PC-9 (cell line): ENCODE measurements around the gene ATP1A3. TPM values are rescaled to one million over a fixed set of nuclear protein-coding genes. Genes with fewer than 3 reads are reported as not detected.

Experiments
- BruUV-seq: library from RNA; stranded (reverse); fragments of 400-500 nt; replicated peaks from 2 replicates; lab custom pipeline; 2021; lab: Mats Ljungman, UMichigan
- CTCF ChIA-PET: fragments of 300-600 bp; sonication (Branson Sonifier 250); formaldehyde crosslinking; loops from one replicate; lab custom pipeline; 2022; ENCODE audit warnings: antibody characterized with exemption; lab: Charles Lee
- POLR2A ChIA-PET: fragments of 300-600 bp; sonication (Branson Sonifier 250); formaldehyde crosslinking; loops from one replicate; lab custom pipeline; 2022; ENCODE audit warnings: antibody characterized with exemption; ENCODE audit not compliant: unreplicated experiment; lab: Charles Lee
- DNase-seq, 2 experiments: peaks; one replicate each; pipeline versions ENCODE4 v3.0.0 to v3.0.0-alpha.2; 2015 to 2022; ENCODE audit warnings: mixed read lengths in 1 of 2
- H2AFZ ChIP-seq: fragments of 200-600 bp; sonication (generic); 2 replicates; pipeline ENCODE4 v1.8.1; 2017; ENCODE audit warnings: antibody characterized with exemption
- H3F3A ChIP-seq: fragments of 200-600 bp; sonication (generic); 2 replicates; pipeline ENCODE4 v1.8.1; 2017; ENCODE audit warnings: antibody characterized with exemption, mild to moderate bottlenecking, low read depth; ENCODE audit not compliant: insufficient read depth
- H3K27ac ChIP-seq: fragments of 200-600 bp; sonication (generic); 2 replicates; pipeline ENCODE4 v1.6.1; 2016; ENCODE audit warnings: mixed run types
- H3K27me3 ChIP-seq: fragments of 200-600 bp; sonication (generic); 2 replicates; pipeline ENCODE4 v1.6.1; 2016; ENCODE audit warnings: low read depth, mixed run types; ENCODE audit not compliant: insufficient read depth
- H3K36me3 ChIP-seq: fragments of 200-600 bp; sonication (generic); 2 replicates; pipeline ENCODE4 v1.6.1; 2016; ENCODE audit warnings: low read depth, mixed run types
- H3K4me1 ChIP-seq: fragments of 200-600 bp; sonication (generic); replicated peaks from 2 replicates; pipeline ENCODE4 v1.6.1; 2016; ENCODE audit warnings: mixed run types; ENCODE audit not compliant: insufficient read depth
- H3K4me2 ChIP-seq: fragments of 200-600 bp; sonication (generic); 2 replicates; pipeline ENCODE4 v1.6.1; 2017; ENCODE audit warnings: mixed run types
- H3K4me3 ChIP-seq: fragments of 200-600 bp; sonication (generic); 2 replicates; pipeline ENCODE4 v1.6.1; 2016; ENCODE audit warnings: mixed run types
- H3K79me2 ChIP-seq: fragments of 200-600 bp; sonication (generic); 2 replicates; pipeline ENCODE4 v1.6.1; 2017; ENCODE audit warnings: low read depth, mixed run types
- H3K9me2 ChIP-seq: fragments of 200-600 bp; sonication (generic); 2 replicates; pipeline ENCODE4 v1.8.1; 2017; ENCODE audit warnings: mild to moderate bottlenecking; ENCODE audit not compliant: insufficient read depth
- H3K9me3 ChIP-seq: fragments of 200-600 bp; sonication (generic); 2 replicates; pipeline ENCODE4 v1.8.1; 2016; ENCODE audit warnings: low read depth; ENCODE audit not compliant: insufficient read depth
- H4K20me1 ChIP-seq: fragments of 200-600 bp; sonication (generic); 2 replicates; pipeline ENCODE4 v1.8.1; 2017; ENCODE audit not compliant: insufficient read depth
- CTCF ChIP-seq: fragments of 200-600 bp; sonication (generic); conservative IDR thresholded peaks from 2 replicates; pipeline ENCODE4 v1.6.1; 2017; ENCODE audit warnings: mixed run types, antibody characterized with exemption, mild to moderate bottlenecking, moderate library complexity
- EZH2 ChIP-seq: fragments of 200-600 bp; sonication (generic); IDR thresholded peaks from 2 replicates; pipeline ENCODE4 v1.8.0; 2017; ENCODE audit warnings: antibody characterized with exemption, low read depth
- intact Hi-C: fragments of 100-400 bp; cut with micrococcal nuclease; formaldehyde crosslinking; loops from one replicate; pipeline ENCODE4 v1.10.0; 2022; ENCODE audit not compliant: unreplicated experiment
- total RNA-seq: library from RNA; stranded (reverse); gene quantifications from 2 replicates; pipeline ENCODE4 v1.2.3, GENCODE V29; 2021

ATP1A3 gene
- total RNA-seq, 1 experiment from 2014 or later = not detected

DNA sequence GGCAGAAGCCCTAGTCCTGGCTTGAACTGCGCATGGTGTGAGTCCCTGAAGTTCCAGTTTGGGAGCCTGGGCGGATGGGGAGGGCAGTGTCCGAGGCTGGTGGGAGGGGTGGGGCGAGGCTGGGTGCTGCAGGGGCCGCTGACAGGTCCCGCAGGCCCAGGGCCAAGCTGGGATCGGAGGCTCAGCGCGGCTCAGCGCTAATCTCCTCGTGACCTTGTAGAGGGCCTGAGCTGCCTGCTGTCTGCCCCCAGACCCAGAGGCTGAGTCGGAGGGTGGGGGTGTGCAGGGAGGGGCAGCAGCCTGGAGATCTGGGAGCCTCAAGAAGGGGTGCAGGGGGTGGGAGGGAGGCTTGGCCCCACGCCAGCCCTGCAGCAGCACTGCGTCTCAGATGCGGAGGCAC, 3.0 kb downstream of the ATP1A3 start:
- Histone ChIP-seq H3F3A (0 out of 2 replicates have a peak, but pooled peaks cover 3% of the 10 kb centered on the region), H3K9me3 (no peaks in the 10 kb centered on the region), H2AFZ (no peak overlapping the region), H3K27me3 (peaks cover 79% of the 10 kb centered on the region), H3K4me1 (no peaks in the 10 kb centered on the region), H3K36me3 (no peaks in the 10 kb centered on the region), H3K4me3 (no peak overlapping the region), H3K4me2 (no peak overlapping the region), H3K79me2 (no peaks in the 10 kb centered on the region), H4K20me1 (no peaks in the 10 kb centered on the region), H3K27ac (no peak overlapping the region), H3K9me2 (no peaks in the 10 kb centered on the region)
- DNase-seq = no peak
- no TSS peak for BruUV-seq
- intact Hi-C loops = loop anchor here (10.0 kb wide), 1 partner anchor 104 kb away; no protein-coding TSS in a partner anchor
- TF ChIP-seq EZH2 (no peak), CTCF (no peak)
- POLR2A ChIA-PET = no interaction called here
- CTCF ChIA-PET = no interaction called here

DNA sequence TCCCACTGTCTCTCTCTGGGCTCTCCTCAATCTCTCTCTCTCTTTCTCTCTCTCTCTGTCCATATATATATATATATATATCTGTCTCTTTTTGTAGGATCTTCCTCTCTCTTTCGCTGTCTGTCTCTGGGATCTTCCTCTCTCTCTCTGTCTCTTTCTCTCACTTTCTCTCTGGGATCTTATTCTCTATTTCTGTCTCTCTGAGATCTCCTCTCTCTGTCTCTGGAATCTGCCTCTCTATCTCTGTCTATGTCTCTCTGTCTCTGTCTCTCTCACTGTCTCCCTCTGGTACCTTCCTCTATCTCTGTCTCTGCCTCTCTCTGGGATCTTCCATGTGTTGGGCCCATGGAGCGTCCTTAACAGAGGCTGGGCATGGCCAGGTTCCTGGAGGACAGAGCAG, 3.4 kb downstream of the ATP1A3 start:
- no peak overlapping the region for H3K4me3 ChIP-seq
- TF ChIP-seq CTCF (no peak), EZH2 (no peak)
- no peak overlapping the region for H3K4me2 ChIP-seq
- no peaks in the 10 kb centered on the region for H3K9me2 ChIP-seq
- H3K36me3 ChIP-seq = no peaks in the 10 kb centered on the region
- no peaks in the 10 kb centered on the region for H3K9me3 ChIP-seq
- H2AFZ ChIP-seq = no peak overlapping the region
- peaks cover 77% of the 10 kb centered on the region for H3K27me3 ChIP-seq
- H3K4me1 ChIP-seq = no peaks in the 10 kb centered on the region
- H3K27ac ChIP-seq = no peak overlapping the region
- no peaks in the 10 kb centered on the region for H3K79me2 ChIP-seq
- 0 out of 2 replicates have a peak, but pooled peaks cover 3% of the 10 kb centered on the region for H3F3A ChIP-seq
- POLR2A ChIA-PET = no interaction called here
- CTCF ChIA-PET = no interaction called here
- BruUV-seq = no TSS peak
- no peak for DNase-seq
- H4K20me1 ChIP-seq = no peaks in the 10 kb centered on the region
- intact Hi-C loops = loop anchor here (10.0 kb wide), 1 partner anchor 104 kb away; no protein-coding TSS in a partner anchor

DNA sequence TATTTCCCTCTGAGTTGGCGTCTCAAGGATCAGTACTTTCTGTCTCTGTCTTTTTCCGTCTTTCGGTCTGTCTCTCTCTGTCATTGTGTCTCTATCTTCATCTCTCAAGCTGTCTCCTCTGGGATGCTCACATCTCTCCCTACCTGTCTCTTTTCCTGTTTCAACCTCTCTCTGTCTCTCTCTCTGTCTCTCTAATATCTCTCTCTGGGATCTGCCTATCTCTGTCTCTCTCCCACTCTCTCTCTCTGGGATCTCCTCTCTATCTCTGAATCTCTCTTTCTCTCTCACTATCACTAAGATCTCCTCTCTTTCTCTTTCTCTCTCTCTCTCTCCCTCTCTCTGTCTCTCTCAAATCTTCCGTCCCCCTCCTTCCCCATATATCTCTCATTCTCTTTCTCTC, 4.0 kb downstream of the ATP1A3 start:
- Histone ChIP-seq H3K4me1 (no peaks in the 10 kb centered on the region), H3F3A (0 out of 2 replicates have a peak, but pooled peaks cover 3% of the 10 kb centered on the region), H3K4me2 (no peak overlapping the region), H3K27me3 (peaks cover 71% of the 10 kb centered on the region), H3K9me3 (no peaks in the 10 kb centered on the region), H3K79me2 (no peaks in the 10 kb centered on the region), H3K36me3 (no peaks in the 10 kb centered on the region), H3K9me2 (no peaks in the 10 kb centered on the region), H4K20me1 (no peaks in the 10 kb centered on the region), H2AFZ (no peak overlapping the region), H3K27ac (no peak overlapping the region), H3K4me3 (no peak overlapping the region)
- ChIA-PET POLR2A (no interaction called here), CTCF (no interaction called here)
- no peak for DNase-seq
- TF ChIP-seq CTCF (no peak), EZH2 (no peak)
- intact Hi-C loops = loop anchor here (10.0 kb wide), 1 partner anchor 105 kb away; no protein-coding TSS in a partner anchor
- BruUV-seq = no TSS peak
